H9 (cell line): ENCODE data around the gene GPATCH3. TPM values are rescaled to one million over a fixed set of nuclear protein-coding genes. Genes with fewer than 3 reads are reported as not detected.

ENCODE experiments used
- DNase-seq: peaks from one replicate; pipeline ENCODE4 v3.0.0-alpha.2; 2017
- H2AFZ ChIP-seq: one replicate; pipeline ENCODE4 v1.6.1; 2013; ENCODE audit warnings: mild to moderate bottlenecking, low read length, control low read depth, moderate library complexity
- H2AK5ac ChIP-seq: 2 replicates; pipeline ENCODE4 v1.6.1; 2013; ENCODE audit warnings: low read length, control low read depth, mixed read lengths; ENCODE audit not compliant: insufficient read length
- H2BK120ac ChIP-seq: one replicate; pipeline ENCODE4 v1.6.1; 2013; ENCODE audit warnings: low read depth, mild to moderate bottlenecking, low read length, control low read depth, inconsistent platforms; ENCODE audit not compliant: poor library complexity, severe bottlenecking
- H2BK12ac ChIP-seq: 2 replicates; pipeline ENCODE4 v1.6.1; 2013; ENCODE audit warnings: low read length, control low read depth, mixed read lengths, low read depth; ENCODE audit not compliant: insufficient read length
- H2BK15ac ChIP-seq: 2 replicates; pipeline ENCODE4 v1.6.1; 2013; ENCODE audit warnings: low read depth, low read length, control low read depth
- H2BK20ac ChIP-seq: one replicate; pipeline ENCODE4 v1.6.1; 2013; ENCODE audit warnings: low read depth, mild to moderate bottlenecking, low read length, control low read depth, inconsistent platforms; ENCODE audit not compliant: poor library complexity, severe bottlenecking
- H2BK5ac ChIP-seq: 2 replicates; pipeline ENCODE4 v1.6.1; 2013; ENCODE audit warnings: low read length, control low read depth, mixed read lengths; ENCODE audit not compliant: insufficient read length
- H3K14ac ChIP-seq: 2 replicates; pipeline ENCODE4 v1.6.1; 2013; ENCODE audit warnings: low read length, control low read depth; ENCODE audit not compliant: insufficient read depth
- H3K18ac ChIP-seq: 2 replicates; pipeline ENCODE4 v1.6.1; 2013; ENCODE audit warnings: low read depth, mild to moderate bottlenecking, mixed read lengths, low read length, control low read depth; ENCODE audit not compliant: insufficient read length
- H3K23ac ChIP-seq: 2 replicates; pipeline ENCODE4 v1.6.1; 2013; ENCODE audit warnings: low read length, control low read depth, mixed read lengths, low read depth; ENCODE audit not compliant: insufficient read length
- H3K23me2 ChIP-seq: 2 replicates; pipeline ENCODE4 v1.6.1; 2013; ENCODE audit warnings: low read depth, mild to moderate bottlenecking, mixed read lengths, low read length, control low read depth; ENCODE audit not compliant: insufficient read length, poor library complexity, severe bottlenecking
- H3K27ac ChIP-seq: 2 replicates; pipeline ENCODE4 v1.5.1; 2013; ENCODE audit warnings: low read length, control low read depth, mixed read lengths, low read depth; ENCODE audit not compliant: insufficient read length
- H3K27me3 ChIP-seq: 2 replicates; pipeline ENCODE4 v1.6.1; 2013; ENCODE audit warnings: low read length, control low read depth, inconsistent platforms; ENCODE audit not compliant: insufficient read depth
- H3K4ac ChIP-seq: 2 replicates; pipeline ENCODE4 v1.6.1; 2013; ENCODE audit warnings: low read depth, mild to moderate bottlenecking, control low read depth, inconsistent platforms, low read length, moderate library complexity
- H3K4me1 ChIP-seq: 2 replicates; pipeline ENCODE4 v1.6.1; 2013; ENCODE audit warnings: low read length, control low read depth, inconsistent platforms; ENCODE audit not compliant: insufficient read depth
- H3K4me2 ChIP-seq: 2 replicates; pipeline ENCODE4 v1.6.1; 2013; ENCODE audit warnings: low read length, control low read depth, mixed read lengths; ENCODE audit not compliant: insufficient read length, insufficient read depth
- H3K56ac ChIP-seq: 2 replicates; pipeline ENCODE4 v1.6.1; 2013; ENCODE audit warnings: low read depth, mild to moderate bottlenecking, mixed read lengths, low read length, control low read depth; ENCODE audit not compliant: insufficient read length
- H3K79me1 ChIP-seq: 2 replicates; pipeline ENCODE4 v1.6.1; 2013; ENCODE audit warnings: low read depth, mild to moderate bottlenecking, moderate library complexity, low read length, control low read depth, inconsistent platforms; ENCODE audit not compliant: insufficient read depth, poor library complexity, severe bottlenecking
- H3K79me2 ChIP-seq: 2 replicates; pipeline ENCODE4 v1.6.1; 2013; ENCODE audit warnings: low read length, control low read depth, inconsistent platforms; ENCODE audit not compliant: insufficient read depth
- H3K9ac ChIP-seq: 2 replicates; pipeline ENCODE4 v1.6.1; 2013; ENCODE audit warnings: low read length, control low read depth, mixed read lengths; ENCODE audit not compliant: insufficient read length; ENCODE audit errors: extremely low read depth
- H3K9me3 ChIP-seq: one replicate; pipeline ENCODE4 v1.6.1; 2013; ENCODE audit warnings: low read depth, low read length, inconsistent platforms; ENCODE audit not compliant: control insufficient read depth
- H3T11ph ChIP-seq: one replicate; pipeline ENCODE4 v1.6.1; 2013; ENCODE audit warnings: mild to moderate bottlenecking, low read length, control low read depth, inconsistent platforms
- H4K20me1 ChIP-seq: one replicate; pipeline ENCODE4 v1.6.1; 2013; ENCODE audit not compliant: control insufficient read depth, insufficient read length, insufficient read depth
- H4K5ac ChIP-seq: 2 replicates; pipeline ENCODE4 v1.6.1; 2013; ENCODE audit warnings: low read depth, mild to moderate bottlenecking, mixed read lengths, low read length, control low read depth; ENCODE audit not compliant: insufficient read length
- H4K8ac ChIP-seq: replicated peaks from 2 replicates; pipeline ENCODE4 v1.6.1; 2013; ENCODE audit warnings: low read length, control low read depth, mixed read lengths, low read depth; ENCODE audit not compliant: insufficient read length
- H4K91ac ChIP-seq: 2 replicates; pipeline ENCODE4 v1.6.1; 2013; ENCODE audit warnings: low read depth, mild to moderate bottlenecking, moderate library complexity, mixed read lengths, low read length, control low read depth; ENCODE audit not compliant: insufficient read length
- H3K27ac Mint-ChIP-seq, 3 experiments: 2 replicates in 2 of 3; 3 replicates in 1 of 3; pipeline ENCODE4 v1.8.0; 2020 to 2021; ENCODE audit warnings: mixed read lengths in 3 of 3, mild to moderate bottlenecking in 1 of 3, moderate library complexity in 1 of 3
- H3K27me3 Mint-ChIP-seq: 2 replicates; pipeline ENCODE4 v1.8.0; 2021; ENCODE audit warnings: low read depth, mild to moderate bottlenecking, moderate library complexity, mixed read lengths
- H3K36me3 Mint-ChIP-seq, 3 experiments: 2 replicates in 2 of 3; 3 replicates in 1 of 3; pipeline ENCODE4 v1.8.0; 2020 to 2021; ENCODE audit warnings: low read depth in 3 of 3, mixed read lengths in 3 of 3; ENCODE audit not compliant: insufficient read depth in 1 of 3
- H3K4me1 Mint-ChIP-seq, 2 experiments: 2 replicates each; pipeline ENCODE4 v1.8.0; 2020; ENCODE audit warnings: mixed read lengths in 2 of 2
- H3K4me3 Mint-ChIP-seq, 2 experiments: 2 replicates in 1 of 2; 3 replicates in 1 of 2; pipeline ENCODE4 v1.8.0; 2020 to 2021; ENCODE audit warnings: mild to moderate bottlenecking in 2 of 2, mixed read lengths in 2 of 2, moderate library complexity in 1 of 2
- H3K9me3 Mint-ChIP-seq, 2 experiments: 2 replicates in 1 of 2; 3 replicates in 1 of 2; pipeline ENCODE4 v1.8.0; 2020; ENCODE audit warnings: mild to moderate bottlenecking in 2 of 2, mixed read lengths in 2 of 2, moderate library complexity in 1 of 2
- WGBS: extraction: QIAGEN DNeasy Blood & Tissue Kit; methylation state at CpG from one replicate; pipeline ENCODE4 v1.1.7; 2013; ENCODE audit warnings: missing lambda C conversion rate, low lambda C conversion rate, mixed read lengths; ENCODE audit not compliant: insufficient read length; ENCODE audit errors: extremely low coverage; 5-methylcytosine and 5-hydroxymethylcytosine counted together
- total RNA-seq: library from RNA; stranded (reverse); gene quantifications from 2 replicates; pipeline ENCODE4 v1.2.1, GENCODE V29; 2021
- TF ChIP-seq, protein P1 (sequence below): fragments of 200-600 bp; sonication (generic); conservative IDR thresholded peaks from 3 replicates; pipeline ENCODE4 v1.8.0; 2021; ENCODE audit warnings: antibody characterized with exemption, mild to moderate bottlenecking

GPATCH3 gene
- total RNA-seq, 1 experiment from 2014 or later: 19.4 TPM

DNA sequence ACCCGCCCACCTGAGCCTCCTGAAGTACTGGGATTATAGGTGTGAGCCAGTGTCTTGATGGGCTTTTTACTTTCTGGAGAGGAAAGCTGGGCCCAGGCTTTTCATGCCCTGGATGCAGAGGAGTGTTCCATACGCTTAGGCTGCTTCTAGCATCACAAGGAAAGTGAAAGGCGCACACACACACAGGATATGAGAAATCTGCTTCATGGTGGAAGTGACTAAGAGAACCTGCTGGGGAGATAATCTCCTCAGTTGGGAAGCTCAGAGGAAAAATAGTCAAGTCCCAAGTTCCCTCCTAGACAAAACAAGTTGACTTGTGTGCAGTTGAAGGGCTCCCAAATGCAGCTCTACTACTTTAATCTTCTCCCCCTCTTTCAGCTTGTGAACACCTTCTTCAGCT lies 23.4 kb upstream of the GPATCH3 start:
- peaks cover 13% of the 10 kb centered on the region for H3K79me1 ChIP-seq
- no peaks in the 10 kb centered on the region for H3K27me3 ChIP-seq
- WGBS: no CpG with 5 or more reads among the region's 3 CpGs
- no peak overlapping the region for H2BK15ac ChIP-seq
- no peak overlapping the region for H2BK20ac ChIP-seq
- H4K5ac ChIP-seq: no peak overlapping the region
- H2BK120ac ChIP-seq: no peak overlapping the region
- H2AFZ ChIP-seq: no peak overlapping the region
- no peak for DNase-seq
- H2AK5ac ChIP-seq: no peak overlapping the region
- H3K9me3 ChIP-seq: no peaks in the 10 kb centered on the region
- H3K56ac ChIP-seq: no peak overlapping the region
- no peak overlapping the region for H3K4ac ChIP-seq
- H3K23me2 ChIP-seq: peaks cover 7% of the 10 kb centered on the region
- H3K4me1 ChIP-seq: peaks cover 3% of the 10 kb centered on the region; the same call in 1 of the 2 replicates
- no peak overlapping the region for H3T11ph ChIP-seq
- no peak overlapping the region for H2BK5ac ChIP-seq
- Mint-ChIP-seq H3K27me3 (peaks cover 3% of the 10 kb centered on the region; the same call in 1 of the 2 replicates), H3K36me3 (peaks cover 34 to 54% (median 47%) of the 10 kb centered on the region in 3 experiments), H3K4me1 (peaks cover 18% of the 10 kb centered on the region in 2 experiments), H3K27ac (no peak overlapping the region), H3K4me3 (peak overlapping the region in 1 of 2 experiments; percentile 93; a peak in 1 of 5 replicates), H3K9me3 (peaks cover 0 to 2% of the 10 kb centered on the region in 2 experiments; a peak in 1 of 5 replicates)
- no peak overlapping the region for H3K18ac ChIP-seq
- peaks cover 17% of the 10 kb centered on the region; the same call in 1 of the 2 replicates for H3K79me2 ChIP-seq
- H4K91ac ChIP-seq: no peak overlapping the region
- H3K14ac ChIP-seq: no peak overlapping the region
- no peak overlapping the region for H3K9ac ChIP-seq
- H3K27ac ChIP-seq: no peak overlapping the region
- no peak overlapping the region for H2BK12ac ChIP-seq
- no peak overlapping the region for H3K4me2 ChIP-seq
- H4K8ac ChIP-seq: no peak overlapping the region
- TF ChIP-seq, protein P1, sequence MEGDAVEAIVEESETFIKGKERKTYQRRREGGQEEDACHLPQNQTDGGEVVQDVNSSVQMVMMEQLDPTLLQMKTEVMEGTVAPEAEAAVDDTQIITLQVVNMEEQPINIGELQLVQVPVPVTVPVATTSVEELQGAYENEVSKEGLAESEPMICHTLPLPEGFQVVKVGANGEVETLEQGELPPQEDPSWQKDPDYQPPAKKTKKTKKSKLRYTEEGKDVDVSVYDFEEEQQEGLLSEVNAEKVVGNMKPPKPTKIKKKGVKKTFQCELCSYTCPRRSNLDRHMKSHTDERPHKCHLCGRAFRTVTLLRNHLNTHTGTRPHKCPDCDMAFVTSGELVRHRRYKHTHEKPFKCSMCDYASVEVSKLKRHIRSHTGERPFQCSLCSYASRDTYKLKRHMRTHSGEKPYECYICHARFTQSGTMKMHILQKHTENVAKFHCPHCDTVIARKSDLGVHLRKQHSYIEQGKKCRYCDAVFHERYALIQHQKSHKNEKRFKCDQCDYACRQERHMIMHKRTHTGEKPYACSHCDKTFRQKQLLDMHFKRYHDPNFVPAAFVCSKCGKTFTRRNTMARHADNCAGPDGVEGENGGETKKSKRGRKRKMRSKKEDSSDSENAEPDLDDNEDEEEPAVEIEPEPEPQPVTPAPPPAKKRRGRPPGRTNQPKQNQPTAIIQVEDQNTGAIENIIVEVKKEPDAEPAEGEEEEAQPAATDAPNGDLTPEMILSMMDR: no peak
- H3K23ac ChIP-seq: no peak overlapping the region
- H4K20me1 ChIP-seq: no peaks in the 10 kb centered on the region
